AG09319 (cell line): ENCODE data around the gene SCARB1.

Source experiments
- DNase-seq: peaks from one replicate; pipeline ENCODE4 v3.0.0-alpha.2; 2010; ENCODE audit warnings: low read depth; ENCODE audit errors: extremely low read depth
- TF ChIP-seq, protein P1 (sequence below): IDR thresholded peaks from 2 replicates; pipeline ENCODE4 v1.5.1; 2011; ENCODE audit warnings: low read depth, mild to moderate bottlenecking, inconsistent platforms, low read length, moderate library complexity

SCARB1 gene

DNA sequence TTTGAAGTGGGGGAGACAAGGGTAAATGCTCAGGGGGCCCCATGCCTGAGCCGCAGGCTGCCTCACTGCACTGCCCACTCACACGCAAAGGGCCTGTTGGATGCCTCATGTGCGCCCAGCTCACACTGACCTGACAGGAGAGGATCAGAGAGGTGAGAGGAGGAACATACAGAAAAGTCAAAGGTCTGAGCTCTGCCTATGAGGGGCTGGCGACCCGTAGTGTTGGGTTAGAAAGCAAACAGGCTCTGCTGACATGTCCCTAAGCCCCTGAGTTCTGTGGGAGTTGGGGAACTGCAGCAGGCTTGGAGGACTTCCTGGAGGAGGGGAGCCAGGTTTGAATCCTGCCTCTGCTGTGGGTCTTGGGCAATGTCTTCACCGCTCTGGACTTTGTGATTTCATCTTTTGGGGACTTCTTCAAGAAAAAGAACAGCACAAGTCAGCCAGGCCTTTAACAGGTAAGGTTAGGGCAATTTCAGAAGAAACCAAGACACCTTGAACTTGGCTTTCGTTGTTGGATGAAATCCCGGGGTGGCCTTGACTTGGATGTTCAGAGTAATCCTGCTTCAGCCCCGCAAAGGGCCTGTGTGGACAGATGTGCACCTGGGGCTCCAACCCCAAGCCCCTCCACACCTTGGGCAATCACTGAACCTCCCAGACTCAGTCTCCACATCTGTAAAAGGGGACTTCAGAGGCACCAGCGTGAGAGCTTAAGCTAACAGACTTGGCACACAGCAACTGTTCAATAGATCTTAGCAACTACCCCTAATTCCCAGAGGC, 116.8 kb downstream of the SCARB1 start:
- TF ChIP-seq, protein P1, sequence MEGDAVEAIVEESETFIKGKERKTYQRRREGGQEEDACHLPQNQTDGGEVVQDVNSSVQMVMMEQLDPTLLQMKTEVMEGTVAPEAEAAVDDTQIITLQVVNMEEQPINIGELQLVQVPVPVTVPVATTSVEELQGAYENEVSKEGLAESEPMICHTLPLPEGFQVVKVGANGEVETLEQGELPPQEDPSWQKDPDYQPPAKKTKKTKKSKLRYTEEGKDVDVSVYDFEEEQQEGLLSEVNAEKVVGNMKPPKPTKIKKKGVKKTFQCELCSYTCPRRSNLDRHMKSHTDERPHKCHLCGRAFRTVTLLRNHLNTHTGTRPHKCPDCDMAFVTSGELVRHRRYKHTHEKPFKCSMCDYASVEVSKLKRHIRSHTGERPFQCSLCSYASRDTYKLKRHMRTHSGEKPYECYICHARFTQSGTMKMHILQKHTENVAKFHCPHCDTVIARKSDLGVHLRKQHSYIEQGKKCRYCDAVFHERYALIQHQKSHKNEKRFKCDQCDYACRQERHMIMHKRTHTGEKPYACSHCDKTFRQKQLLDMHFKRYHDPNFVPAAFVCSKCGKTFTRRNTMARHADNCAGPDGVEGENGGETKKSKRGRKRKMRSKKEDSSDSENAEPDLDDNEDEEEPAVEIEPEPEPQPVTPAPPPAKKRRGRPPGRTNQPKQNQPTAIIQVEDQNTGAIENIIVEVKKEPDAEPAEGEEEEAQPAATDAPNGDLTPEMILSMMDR: no peak
- no peak for DNase-seq

DNA sequence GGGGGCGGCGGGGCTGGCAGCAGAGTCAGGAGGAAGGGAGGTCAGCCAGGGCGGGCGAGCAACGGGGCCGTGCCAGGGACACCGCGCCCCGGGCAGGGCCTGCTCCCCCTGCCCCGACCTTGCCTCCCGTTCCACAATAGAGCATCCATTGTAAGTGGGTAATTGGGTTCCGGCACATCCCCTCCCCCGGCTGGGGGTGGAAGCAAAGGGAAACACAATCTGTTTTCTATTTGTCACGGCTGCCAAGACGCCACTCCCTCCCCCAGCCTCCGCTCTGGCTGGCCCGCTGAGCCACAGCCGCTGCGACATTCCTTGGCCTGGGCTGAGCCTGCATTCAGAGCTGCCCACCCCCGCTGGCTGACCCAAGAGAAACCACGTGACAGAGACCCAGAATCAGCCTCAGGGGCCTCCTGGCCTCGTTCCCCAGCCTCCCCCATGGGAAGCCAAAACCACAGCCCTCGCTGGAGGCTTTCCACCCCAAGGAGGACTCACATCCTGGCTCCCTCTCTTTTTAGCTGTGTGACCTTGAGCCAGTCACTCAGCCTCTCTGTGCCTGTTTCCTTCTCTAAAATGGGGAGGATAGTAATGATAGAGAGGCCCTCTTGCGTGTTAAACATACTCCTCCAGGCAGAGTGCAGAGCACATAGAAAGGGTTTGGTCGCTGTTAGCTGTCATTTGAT, 117.6 kb downstream of the SCARB1 start:
- DNase-seq: peak; percentile 87
- TF ChIP-seq, protein P1: no peak

DNA sequence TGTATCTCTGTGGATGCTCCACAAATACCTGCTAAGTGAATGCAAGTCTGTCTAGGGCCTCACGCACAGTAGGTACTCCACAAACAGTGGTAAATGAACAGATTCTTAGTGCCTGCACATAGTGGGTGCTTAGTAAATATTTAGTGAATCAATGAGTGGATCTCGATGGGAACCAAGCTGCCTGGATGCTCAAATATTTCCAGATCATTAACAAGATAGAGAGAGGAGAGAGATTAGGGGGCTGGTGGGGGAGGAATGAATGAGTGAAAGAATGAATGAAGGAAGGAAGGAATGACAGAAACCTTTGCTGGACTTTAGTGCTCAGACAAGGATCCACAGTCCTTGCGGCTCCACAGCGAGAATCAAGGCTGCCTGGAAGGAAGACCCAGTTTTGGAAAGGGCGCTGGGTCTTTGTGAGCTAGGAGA, 118.2 kb downstream of the SCARB1 start:
- TF ChIP-seq, protein P1: no peak
- no peak for DNase-seq

DNA sequence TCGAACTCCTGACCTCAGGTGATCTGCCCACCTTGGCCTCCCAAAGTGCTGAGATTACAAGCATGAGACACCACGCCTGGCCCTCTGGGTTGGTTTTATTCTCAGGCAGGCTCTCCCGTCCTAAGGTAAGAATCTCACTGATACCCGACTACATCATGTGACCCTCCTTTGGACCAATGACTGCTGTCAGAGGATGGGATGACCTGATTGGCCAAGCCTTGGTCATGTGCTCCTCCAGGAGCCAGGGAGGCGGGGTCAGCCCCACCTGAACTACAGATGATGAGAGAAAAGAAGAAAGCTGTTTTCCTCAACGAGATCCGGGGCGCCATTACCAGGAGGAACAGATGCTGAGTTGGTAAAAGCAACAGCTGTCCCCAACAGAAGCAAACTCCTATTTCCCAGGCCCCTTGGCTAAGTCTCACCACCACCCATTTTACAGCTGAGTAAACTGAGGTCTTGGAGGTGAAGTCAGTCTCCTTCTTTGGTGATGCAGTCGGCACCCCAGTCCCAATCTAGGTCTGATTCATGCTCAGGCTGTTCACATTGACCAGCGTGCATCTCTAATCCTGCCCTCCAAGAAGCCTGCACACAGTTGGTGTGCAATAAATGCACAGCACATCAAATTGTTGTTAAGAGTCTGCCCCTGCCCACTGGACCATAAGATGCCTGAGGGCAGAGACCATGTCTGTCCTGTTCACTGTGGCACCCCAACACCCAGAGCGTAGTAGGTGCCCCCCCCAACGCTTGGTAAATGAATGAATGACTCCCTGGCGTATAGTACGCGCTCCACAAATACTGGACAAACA, 118.8 kb downstream of the SCARB1 start:
- no peak for DNase-seq
- TF ChIP-seq, protein P1: no peak

DNA sequence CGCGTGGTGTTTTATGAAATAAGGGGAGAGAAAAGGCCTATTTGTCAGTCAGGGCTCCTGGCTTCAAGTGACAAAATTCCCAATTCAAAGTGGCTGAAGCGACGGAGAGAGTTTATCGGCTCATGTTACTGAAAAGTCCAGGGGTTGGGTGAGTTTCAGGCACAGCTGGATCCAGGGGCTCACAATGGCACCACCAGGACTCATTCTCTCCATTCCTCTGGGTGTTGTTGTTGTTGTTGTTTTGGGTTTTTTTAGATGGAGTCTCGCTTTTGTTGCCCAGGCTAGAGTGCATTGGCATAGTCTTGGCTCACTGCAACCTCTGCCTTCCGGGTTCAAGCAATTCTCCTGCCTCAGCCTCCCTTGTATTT, 119.4 kb downstream of the SCARB1 start:
- TF ChIP-seq, protein P1: no peak
- DNase-seq: no peak

DNA sequence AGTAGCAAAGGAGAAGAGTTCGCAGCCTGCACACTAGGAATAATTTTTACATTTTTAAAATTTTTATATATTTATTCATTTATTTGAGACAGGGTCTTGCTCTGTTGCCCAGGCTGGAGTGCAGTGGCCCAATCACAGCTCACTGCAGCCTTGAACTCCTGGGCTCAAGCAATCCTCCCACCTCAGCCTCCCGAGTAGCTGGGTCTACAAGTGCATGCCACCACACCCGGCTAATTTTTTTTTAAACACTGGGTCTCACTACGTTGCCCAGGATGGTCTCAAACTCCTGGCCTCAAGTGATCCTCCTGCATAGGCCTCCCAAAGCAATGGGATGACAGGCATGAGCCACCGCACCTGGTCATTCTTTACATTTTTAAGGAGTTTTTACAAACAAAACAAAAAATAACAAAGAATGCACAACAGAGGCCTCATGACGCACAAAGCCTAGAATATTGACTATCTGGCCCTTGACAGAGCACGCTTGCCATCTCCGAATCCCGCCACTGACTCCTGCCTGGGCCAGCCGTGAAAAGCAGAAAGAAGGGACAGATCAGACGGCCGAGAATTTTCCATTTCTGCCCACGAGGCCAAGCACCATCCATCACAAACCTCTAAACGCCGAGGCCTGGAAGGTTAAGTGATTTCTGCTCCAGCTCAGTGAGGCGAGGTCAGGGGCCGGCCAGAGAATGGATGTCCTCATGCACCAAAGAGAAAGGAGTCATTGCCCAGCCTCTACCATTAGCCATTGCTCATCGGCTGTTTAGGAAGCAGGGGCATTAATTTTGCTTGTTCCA, 120.0 kb downstream of the SCARB1 start:
- TF ChIP-seq, protein P1: no peak
- no peak for DNase-seq
